ENCODE data around the gene DUT.

Gene DUT

GRCh38 chr15:48366584-48367312 lies 35.5 kb downstream of the DUT start:
- Histone ChIP-seq H3K4me3 (ENCODE audit: insufficient read depth, low read depth, low read length) (no peak overlapping the region), H3K27me3 (ENCODE audit: control insufficient read depth, insufficient read depth, low read length, poor library complexity, severe bottlenecking) (no peaks in the 10 kb centered on the region), H3K27ac (ENCODE audit: insufficient read depth, low read depth, low read length, poor library complexity, severe bottlenecking) (no peak overlapping the region), H3K9me3 (ENCODE audit: control insufficient read depth, low read length) (no peaks in the 10 kb centered on the region), H3K4me1 (ENCODE audit: control insufficient read depth, insufficient read depth, low read length) (no peaks in the 10 kb centered on the region), H3K36me3 (ENCODE audit: control insufficient read depth, insufficient read depth, low read length) (no peaks in the 10 kb centered on the region)
- 91% methylated on average over 4 of the region's 4 CpGs for WGBS, 2 experiments

- Histone ChIP-seq H3K9me3 (ENCODE audit: control insufficient read depth, low read length) (no peaks in the 10 kb centered on the region), H3K4me1 (ENCODE audit: control insufficient read depth, insufficient read depth, low read length) (no peaks in the 10 kb centered on the region), H3K27me3 (ENCODE audit: control insufficient read depth, insufficient read depth, low read length, poor library complexity, severe bottlenecking) (no peaks in the 10 kb centered on the region), H3K27ac (ENCODE audit: insufficient read depth, low read depth, low read length, poor library complexity, severe bottlenecking) (no peak overlapping the region), H3K36me3 (ENCODE audit: control insufficient read depth, insufficient read depth, low read length) (no peaks in the 10 kb centered on the region), H3K4me3 (ENCODE audit: insufficient read depth, low read depth, low read length) (no peak overlapping the region)
- WGBS, 2 experiments = 94 to 96% methylated on average over 3 of the region's 3 CpGs
Observed at GRCh38 chr15:48367483-48367882, 36.3 kb downstream of the DUT start.

GRCh38 chr15:48370460-48370859 lies 39.2 kb downstream of the DUT start:
- Histone ChIP-seq H3K27ac (ENCODE audit: insufficient read depth, low read depth, low read length, poor library complexity, severe bottlenecking) (no peak overlapping the region), H3K36me3 (ENCODE audit: control insufficient read depth, insufficient read depth, low read length) (no peaks in the 10 kb centered on the region), H3K27me3 (ENCODE audit: control insufficient read depth, insufficient read depth, low read length, poor library complexity, severe bottlenecking) (no peaks in the 10 kb centered on the region), H3K4me3 (ENCODE audit: insufficient read depth, low read depth, low read length) (no peak overlapping the region), H3K9me3 (ENCODE audit: control insufficient read depth, low read length) (no peaks in the 10 kb centered on the region), H3K4me1 (ENCODE audit: control insufficient read depth, insufficient read depth, low read length) (no peaks in the 10 kb centered on the region)
- WGBS, 2 experiments = 86 to 95% methylated on average over 2 to 3 of the region's 3 CpGs

- no peaks in the 10 kb centered on the region for H3K36me3 ChIP-seq (ENCODE audit: control insufficient read depth, insufficient read depth, low read length)
- no peak overlapping the region for H3K27ac ChIP-seq (ENCODE audit: insufficient read depth, low read depth, low read length, poor library complexity, severe bottlenecking)
- no peak overlapping the region for H3K4me3 ChIP-seq (ENCODE audit: insufficient read depth, low read depth, low read length)
- H3K9me3 ChIP-seq (ENCODE audit: control insufficient read depth, low read length) = no peaks in the 10 kb centered on the region
- no peaks in the 10 kb centered on the region for H3K27me3 ChIP-seq (ENCODE audit: control insufficient read depth, insufficient read depth, low read length, poor library complexity, severe bottlenecking)
- WGBS, 2 experiments = 45 to 48% methylated on average over 2 of the region's 2 CpGs
- H3K4me1 ChIP-seq (ENCODE audit: control insufficient read depth, insufficient read depth, low read length) = no peaks in the 10 kb centered on the region
Observed at GRCh38 chr15:48371550-48371949, 40.3 kb downstream of the DUT start.

- H3K27me3 ChIP-seq (ENCODE audit: control insufficient read depth, insufficient read depth, low read length, poor library complexity, severe bottlenecking) = no peaks in the 10 kb centered on the region
- WGBS, 2 experiments = 90 to 92% methylated on average over 1 to 2 of the region's 2 CpGs
- H3K4me1 ChIP-seq (ENCODE audit: control insufficient read depth, insufficient read depth, low read length) = no peaks in the 10 kb centered on the region
- no peaks in the 10 kb centered on the region for H3K9me3 ChIP-seq (ENCODE audit: control insufficient read depth, low read length)
- H3K36me3 ChIP-seq (ENCODE audit: control insufficient read depth, insufficient read depth, low read length) = no peaks in the 10 kb centered on the region
- H3K27ac ChIP-seq (ENCODE audit: insufficient read depth, low read depth, low read length, poor library complexity, severe bottlenecking) = no peak overlapping the region
- H3K4me3 ChIP-seq (ENCODE audit: insufficient read depth, low read depth, low read length) = no peak overlapping the region
Observed at GRCh38 chr15:48371961-48372360, 40.7 kb downstream of the DUT start.

GRCh38 chr15:48373821-48374451 lies 42.7 kb downstream of the DUT start:
- Histone ChIP-seq H3K27ac (ENCODE audit: insufficient read depth, low read depth, low read length, poor library complexity, severe bottlenecking) (no peak overlapping the region), H3K36me3 (ENCODE audit: control insufficient read depth, insufficient read depth, low read length) (no peaks in the 10 kb centered on the region), H3K9me3 (ENCODE audit: control insufficient read depth, low read length) (no peaks in the 10 kb centered on the region), H3K4me1 (ENCODE audit: control insufficient read depth, insufficient read depth, low read length) (no peaks in the 10 kb centered on the region), H3K27me3 (ENCODE audit: control insufficient read depth, insufficient read depth, low read length, poor library complexity, severe bottlenecking) (no peaks in the 10 kb centered on the region), H3K4me3 (ENCODE audit: insufficient read depth, low read depth, low read length) (no peak overlapping the region)
- WGBS, 2 experiments = 92 to 95% methylated on average over 10 of the region's 10 CpGs

GRCh38 chr15:48374472-48374871 lies 43.2 kb downstream of the DUT start:
- WGBS, 2 experiments = 92 to 100% methylated on average over 2 to 3 of the region's 3 CpGs
- Histone ChIP-seq H3K27ac (ENCODE audit: insufficient read depth, low read depth, low read length, poor library complexity, severe bottlenecking) (no peak overlapping the region), H3K9me3 (ENCODE audit: control insufficient read depth, low read length) (no peaks in the 10 kb centered on the region), H3K36me3 (ENCODE audit: control insufficient read depth, insufficient read depth, low read length) (no peaks in the 10 kb centered on the region), H3K4me1 (ENCODE audit: control insufficient read depth, insufficient read depth, low read length) (no peaks in the 10 kb centered on the region), H3K4me3 (ENCODE audit: insufficient read depth, low read depth, low read length) (no peak overlapping the region), H3K27me3 (ENCODE audit: control insufficient read depth, insufficient read depth, low read length, poor library complexity, severe bottlenecking) (no peaks in the 10 kb centered on the region)

- Histone ChIP-seq H3K4me1 (ENCODE audit: control insufficient read depth, insufficient read depth, low read length) (no peaks in the 10 kb centered on the region), H3K27me3 (ENCODE audit: control insufficient read depth, insufficient read depth, low read length, poor library complexity, severe bottlenecking) (no peaks in the 10 kb centered on the region), H3K27ac (ENCODE audit: insufficient read depth, low read depth, low read length, poor library complexity, severe bottlenecking) (no peak overlapping the region), H3K9me3 (ENCODE audit: control insufficient read depth, low read length) (no peaks in the 10 kb centered on the region), H3K36me3 (ENCODE audit: control insufficient read depth, insufficient read depth, low read length) (no peaks in the 10 kb centered on the region), H3K4me3 (ENCODE audit: insufficient read depth, low read depth, low read length) (no peak overlapping the region)
- 91 to 93% methylated on average over 2 of the region's 2 CpGs for WGBS, 2 experiments
Observed at GRCh38 chr15:48375767-48376166, 44.5 kb downstream of the DUT start.

- WGBS, 2 experiments = 87 to 89% methylated on average over 4 of the region's 4 CpGs
- no peaks in the 10 kb centered on the region for H3K9me3 ChIP-seq (ENCODE audit: control insufficient read depth, low read length)
Observed at GRCh38 chr15:48380198-48380597, 49.0 kb downstream of the DUT start.

GRCh38 chr15:48381861-48382260 lies 50.6 kb downstream of the DUT start:
- no peaks in the 10 kb centered on the region for H3K36me3 ChIP-seq (ENCODE audit: control insufficient read depth, insufficient read depth, low read length)
- WGBS, 2 experiments = 88 to 89% methylated on average over 4 of the region's 4 CpGs

More at GRCh38 chr15:48380198-48380597, 49.0 kb downstream of the DUT start:
- H3K36me3 ChIP-seq (ENCODE audit: control insufficient read depth, insufficient read depth, low read length) = no peaks in the 10 kb centered on the region
- H3K4me1 ChIP-seq (ENCODE audit: control insufficient read depth, insufficient read depth, low read length) = no peaks in the 10 kb centered on the region
- no peak overlapping the region for H3K4me3 ChIP-seq (ENCODE audit: insufficient read depth, low read depth, low read length)
- no peak overlapping the region for H3K27ac ChIP-seq (ENCODE audit: insufficient read depth, low read depth, low read length, poor library complexity, severe bottlenecking)
- H3K27me3 ChIP-seq (ENCODE audit: control insufficient read depth, insufficient read depth, low read length, poor library complexity, severe bottlenecking) = no peaks in the 10 kb centered on the region

More at GRCh38 chr15:48381861-48382260, 50.6 kb downstream of the DUT start:
- H3K27me3 ChIP-seq (ENCODE audit: control insufficient read depth, insufficient read depth, low read length, poor library complexity, severe bottlenecking) = no peaks in the 10 kb centered on the region
- H3K4me3 ChIP-seq (ENCODE audit: insufficient read depth, low read depth, low read length) = no peak overlapping the region
- no peaks in the 10 kb centered on the region for H3K4me1 ChIP-seq (ENCODE audit: control insufficient read depth, insufficient read depth, low read length)
- H3K9me3 ChIP-seq (ENCODE audit: control insufficient read depth, low read length) = no peaks in the 10 kb centered on the region
- no peak overlapping the region for H3K27ac ChIP-seq (ENCODE audit: insufficient read depth, low read depth, low read length, poor library complexity, severe bottlenecking)
